Measurements from ENCODE around the gene ZSWIM5.
"Not testable (repeated sequence)": the region's sequence is repeated elsewhere in the genome, so short reads cannot be mapped to it uniquely, and the experiment has no call there.

The ZSWIM5 gene

DNA sequence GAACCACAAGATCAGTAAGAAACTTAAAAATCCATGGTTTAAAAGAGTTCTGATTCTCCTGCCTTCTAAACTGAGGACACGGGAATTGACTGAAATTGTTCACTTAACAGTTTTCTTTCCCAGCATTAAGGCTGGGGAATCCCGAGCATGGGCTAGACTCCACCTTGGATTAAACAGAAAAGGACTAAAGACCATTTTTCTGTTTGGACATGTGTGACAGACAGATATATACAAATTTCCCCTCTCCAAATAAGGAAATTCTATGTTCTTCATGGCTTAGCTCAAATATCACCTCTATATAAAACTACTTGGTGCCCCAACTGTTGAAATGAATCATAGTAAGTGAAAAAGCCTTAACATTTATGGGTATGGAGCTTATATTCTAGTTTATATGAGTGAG is 109.3 kb downstream of the ZSWIM5 start:
- no peak for DNase-seq
- Histone ChIP-seq H3K79me1 (ENCODE audit: low read length) (no peaks in the 10 kb centered on the region), H2BK5ac (ENCODE audit: low read length) (no peak overlapping the region), H3K27me3 (ENCODE audit: insufficient read depth, low read length, poor library complexity) (no peaks in the 10 kb centered on the region), H2AK5ac (ENCODE audit: low read length) (no peak overlapping the region), H3K9ac (ENCODE audit: low read length) (no peak overlapping the region), H3K56ac (ENCODE audit: low read length) (no peak overlapping the region), H3K36me3 (ENCODE audit: control insufficient read depth, insufficient read depth, low read length) (no peaks in the 10 kb centered on the region), H3K23ac (ENCODE audit: low read length) (no peak overlapping the region), H3K79me2 (ENCODE audit: control insufficient read depth, insufficient read depth, low read length) (no peaks in the 10 kb centered on the region), H3K18ac (ENCODE audit: low read length) (no peak overlapping the region), H2BK120ac (ENCODE audit: low read depth, low read length) (no peak overlapping the region), H3K27ac (ENCODE audit: low read depth, low read length) (no peak overlapping the region), H3K4me1 (ENCODE audit: control insufficient read depth, low read depth, low read length) (no peaks in the 10 kb centered on the region), H3K4me2 (ENCODE audit: low read length) (no peak overlapping the region), H3K4me3 (ENCODE audit: low read length) (no peak overlapping the region), H4K5ac (ENCODE audit: low read length) (no peak overlapping the region), H3K4ac (ENCODE audit: low read depth, low read length) (no peak overlapping the region), H4K8ac (ENCODE audit: low read depth, low read length) (no peak overlapping the region), H2BK15ac (replicated peaks; ENCODE audit: low read depth) (no peak overlapping the region)
- WGBS (ENCODE audit: extremely low coverage, insufficient coverage, low lambda C conversion rate): no CpG with 5 or more reads among the region's 2 CpGs

DNA sequence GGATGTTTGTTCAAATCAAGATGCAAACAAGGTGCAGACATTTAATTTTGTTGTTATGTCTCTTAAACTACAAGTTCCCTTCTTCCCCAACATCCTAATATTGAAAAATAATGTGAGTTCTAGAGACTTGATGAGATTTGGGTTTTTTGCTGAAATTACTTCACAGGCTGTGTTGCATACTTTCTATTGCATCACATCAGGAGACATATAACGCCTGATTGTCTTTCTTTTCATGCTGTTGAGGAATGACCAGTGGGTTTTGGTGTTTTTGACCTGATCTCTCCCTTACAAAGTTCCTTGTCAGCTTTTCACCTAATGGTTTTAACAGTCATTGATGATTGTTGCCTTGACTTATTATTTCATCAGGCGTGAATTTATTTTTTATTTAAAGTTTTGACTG is 111.0 kb downstream of the ZSWIM5 start:
- no peak overlapping the region for H3K4me3 ChIP-seq (ENCODE audit: low read length)
- H3K23ac ChIP-seq (ENCODE audit: low read length): no peak overlapping the region
- H3K36me3 ChIP-seq (ENCODE audit: control insufficient read depth, insufficient read depth, low read length): no peaks in the 10 kb centered on the region
- no peak overlapping the region for H2AK5ac ChIP-seq (ENCODE audit: low read length)
- H3K27me3 ChIP-seq (ENCODE audit: insufficient read depth, low read length, poor library complexity): no peaks in the 10 kb centered on the region
- no peak overlapping the region for H2BK5ac ChIP-seq (ENCODE audit: low read length)
- H3K79me1 ChIP-seq (ENCODE audit: low read length): no peaks in the 10 kb centered on the region
- no peak overlapping the region for H4K5ac ChIP-seq (ENCODE audit: low read length)
- no peak overlapping the region for H3K18ac ChIP-seq (ENCODE audit: low read length)
- H2BK120ac ChIP-seq (ENCODE audit: low read depth, low read length): no peak overlapping the region
- no peak overlapping the region for H3K27ac ChIP-seq (ENCODE audit: low read depth, low read length)
- no peak overlapping the region for H3K9ac ChIP-seq (ENCODE audit: low read length)
- DNase-seq: no peak
- no peak overlapping the region for H3K4me2 ChIP-seq (ENCODE audit: low read length)
- H3K4ac ChIP-seq (ENCODE audit: low read depth, low read length): no peak overlapping the region
- WGBS (ENCODE audit: extremely low coverage, insufficient coverage, low lambda C conversion rate): no CpG with 5 or more reads among the region's 2 CpGs
- no peaks in the 10 kb centered on the region for H3K4me1 ChIP-seq (ENCODE audit: control insufficient read depth, low read depth, low read length)
- no peak overlapping the region for H2BK15ac ChIP-seq (replicated peaks; ENCODE audit: low read depth)
- H4K8ac ChIP-seq (ENCODE audit: low read depth, low read length): no peak overlapping the region
- no peaks in the 10 kb centered on the region for H3K79me2 ChIP-seq (ENCODE audit: control insufficient read depth, insufficient read depth, low read length)
- H3K56ac ChIP-seq (ENCODE audit: low read length): no peak overlapping the region

DNA sequence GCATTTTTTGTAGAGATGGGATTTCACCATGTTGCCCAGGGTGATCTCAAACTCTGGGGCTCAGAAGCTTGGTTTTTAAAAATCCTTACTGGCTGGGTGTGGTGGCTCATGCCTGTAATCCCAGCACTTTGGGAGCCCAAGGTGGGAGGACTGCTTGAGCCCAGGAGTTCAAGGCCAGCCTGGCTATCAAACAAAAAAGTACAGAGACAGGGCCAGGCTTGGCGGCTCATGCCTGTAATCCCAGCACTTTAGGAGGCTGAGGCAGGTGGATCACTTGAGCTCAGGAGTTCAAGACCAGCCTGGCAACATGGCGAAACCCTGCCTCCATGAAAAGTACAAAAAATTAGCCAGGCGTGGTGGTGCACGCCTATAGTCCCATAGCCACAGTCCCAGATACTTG is 112.0 kb downstream of the ZSWIM5 start:
- not testable (repeated sequence) for DNase-seq; H3K4ac ChIP-seq (ENCODE audit: low read depth, low read length); H3K56ac ChIP-seq (ENCODE audit: low read length); H3K27ac ChIP-seq (ENCODE audit: low read depth, low read length); H3K18ac ChIP-seq (ENCODE audit: low read length); H3K36me3 ChIP-seq (ENCODE audit: control insufficient read depth, insufficient read depth, low read length); H4K8ac ChIP-seq (ENCODE audit: low read depth, low read length); H3K4me1 ChIP-seq (ENCODE audit: control insufficient read depth, low read depth, low read length); H2BK5ac ChIP-seq (ENCODE audit: low read length); H3K9ac ChIP-seq (ENCODE audit: low read length); H3K23ac ChIP-seq (ENCODE audit: low read length); H3K4me3 ChIP-seq (ENCODE audit: low read length); H4K5ac ChIP-seq (ENCODE audit: low read length); H3K79me1 ChIP-seq (ENCODE audit: low read length); H3K79me2 ChIP-seq (ENCODE audit: control insufficient read depth, insufficient read depth, low read length); H3K27me3 ChIP-seq (ENCODE audit: insufficient read depth, low read length, poor library complexity); H3K4me2 ChIP-seq (ENCODE audit: low read length); H2BK15ac ChIP-seq (replicated peaks; ENCODE audit: low read depth); H2AK5ac ChIP-seq (ENCODE audit: low read length); H2BK120ac ChIP-seq (ENCODE audit: low read depth, low read length)
- WGBS (ENCODE audit: extremely low coverage, insufficient coverage, low lambda C conversion rate): no CpG with 5 or more reads among the region's 4 CpGs

DNA sequence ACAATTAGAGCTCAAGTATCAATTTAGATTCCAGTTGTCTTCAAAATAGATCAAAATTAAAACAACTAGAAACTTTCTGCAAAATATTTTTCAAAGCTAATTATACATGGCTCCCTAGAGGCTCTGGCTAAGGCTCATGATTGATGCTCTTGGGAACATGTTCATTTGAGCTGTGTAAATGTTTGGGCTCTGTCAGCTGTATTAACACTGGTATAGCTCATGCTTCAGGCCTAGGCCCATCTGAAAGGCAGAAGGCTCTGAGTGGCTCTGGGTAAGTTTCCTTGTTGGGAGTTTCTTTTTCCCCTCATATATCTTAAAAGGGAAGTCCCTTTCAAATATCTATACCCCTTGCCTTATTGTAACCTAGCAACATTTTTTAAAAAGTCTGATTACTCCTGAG is 113.1 kb downstream of the ZSWIM5 start:
- H4K8ac ChIP-seq (ENCODE audit: low read depth, low read length): no peak overlapping the region
- H2BK5ac ChIP-seq (ENCODE audit: low read length): no peak overlapping the region
- no peak overlapping the region for H4K5ac ChIP-seq (ENCODE audit: low read length)
- no peak overlapping the region for H2BK120ac ChIP-seq (ENCODE audit: low read depth, low read length)
- H3K4me3 ChIP-seq (ENCODE audit: low read length): no peak overlapping the region
- no peak overlapping the region for H3K56ac ChIP-seq (ENCODE audit: low read length)
- H3K79me2 ChIP-seq (ENCODE audit: control insufficient read depth, insufficient read depth, low read length): no peaks in the 10 kb centered on the region
- H3K4me2 ChIP-seq (ENCODE audit: low read length): no peak overlapping the region
- no peak overlapping the region for H2AK5ac ChIP-seq (ENCODE audit: low read length)
- H3K4me1 ChIP-seq (ENCODE audit: control insufficient read depth, low read depth, low read length): no peaks in the 10 kb centered on the region
- H3K36me3 ChIP-seq (ENCODE audit: control insufficient read depth, insufficient read depth, low read length): no peaks in the 10 kb centered on the region
- H3K79me1 ChIP-seq (ENCODE audit: low read length): no peaks in the 10 kb centered on the region
- no peak for DNase-seq
- no peak overlapping the region for H3K4ac ChIP-seq (ENCODE audit: low read depth, low read length)
- H3K27me3 ChIP-seq (ENCODE audit: insufficient read depth, low read length, poor library complexity): no peaks in the 10 kb centered on the region
- no peak overlapping the region for H3K9ac ChIP-seq (ENCODE audit: low read length)
- H2BK15ac ChIP-seq (replicated peaks; ENCODE audit: low read depth): no peak overlapping the region
- H3K23ac ChIP-seq (ENCODE audit: low read length): no peak overlapping the region
- no peak overlapping the region for H3K27ac ChIP-seq (ENCODE audit: low read depth, low read length)
- no peak overlapping the region for H3K18ac ChIP-seq (ENCODE audit: low read length)

DNA sequence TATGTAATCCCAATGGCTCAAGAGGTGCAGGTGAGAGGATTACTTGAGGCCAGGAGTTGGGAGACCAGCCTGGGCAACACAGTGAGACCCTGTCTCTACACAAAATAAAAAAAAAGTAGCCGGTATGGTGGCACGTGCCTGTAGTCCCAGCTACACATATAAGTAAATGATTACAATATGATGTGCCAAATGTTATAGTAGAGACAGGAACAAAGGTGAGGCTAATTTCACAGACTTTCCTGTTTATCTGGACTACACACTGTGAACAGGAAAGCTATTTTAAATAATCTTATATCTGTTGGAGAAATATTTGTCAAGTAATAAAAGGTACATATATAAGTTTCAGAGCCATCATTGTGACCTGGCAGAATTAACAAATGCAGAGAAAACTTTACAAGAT is 116.7 kb downstream of the ZSWIM5 start:
- H2BK5ac ChIP-seq (ENCODE audit: low read length): no peak overlapping the region
- no peak overlapping the region for H3K4me2 ChIP-seq (ENCODE audit: low read length)
- no peak for DNase-seq
- H4K8ac ChIP-seq (ENCODE audit: low read depth, low read length): no peak overlapping the region
- H3K18ac ChIP-seq (ENCODE audit: low read length): no peak overlapping the region
- H2BK15ac ChIP-seq (replicated peaks; ENCODE audit: low read depth): no peak overlapping the region
- H3K23ac ChIP-seq (ENCODE audit: low read length): no peak overlapping the region
- H3K27ac ChIP-seq (ENCODE audit: low read depth, low read length): no peak overlapping the region
- no peak overlapping the region for H4K5ac ChIP-seq (ENCODE audit: low read length)
- no peaks in the 10 kb centered on the region for H3K27me3 ChIP-seq (ENCODE audit: insufficient read depth, low read length, poor library complexity)
- no peaks in the 10 kb centered on the region for H3K4me1 ChIP-seq (ENCODE audit: control insufficient read depth, low read depth, low read length)
- no peaks in the 10 kb centered on the region for H3K79me1 ChIP-seq (ENCODE audit: low read length)
- H3K4me3 ChIP-seq (ENCODE audit: low read length): no peak overlapping the region
- H2BK120ac ChIP-seq (ENCODE audit: low read depth, low read length): no peak overlapping the region
- no CpG with 5 or more reads among the region's 2 CpGs for WGBS (ENCODE audit: extremely low coverage, insufficient coverage, low lambda C conversion rate)
- no peak overlapping the region for H3K56ac ChIP-seq (ENCODE audit: low read length)
- H3K79me2 ChIP-seq (ENCODE audit: control insufficient read depth, insufficient read depth, low read length): no peaks in the 10 kb centered on the region
- H3K36me3 ChIP-seq (ENCODE audit: control insufficient read depth, insufficient read depth, low read length): no peaks in the 10 kb centered on the region
- H3K4ac ChIP-seq (ENCODE audit: low read depth, low read length): no peak overlapping the region
- no peak overlapping the region for H3K9ac ChIP-seq (ENCODE audit: low read length)
- H2AK5ac ChIP-seq (ENCODE audit: low read length): no peak overlapping the region

DNA sequence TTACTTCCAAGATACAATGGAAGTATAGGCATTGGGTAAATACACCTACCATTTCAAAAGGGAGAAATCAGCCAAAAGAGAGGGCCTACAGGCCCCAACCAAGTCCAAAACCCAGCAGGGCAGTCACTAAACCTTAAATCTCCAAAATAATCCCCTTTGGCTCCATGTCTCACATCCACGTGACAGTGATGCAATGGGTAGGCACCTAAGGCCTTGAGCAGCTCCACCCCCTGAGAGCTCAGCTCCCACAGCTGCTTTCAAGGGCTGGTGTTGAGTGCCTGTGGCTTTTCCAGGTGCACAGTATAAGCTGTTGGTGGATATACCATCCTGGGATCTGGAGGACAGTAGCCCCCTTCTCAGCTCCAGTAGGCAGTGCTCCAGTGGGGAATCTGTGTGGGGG is 121.8 kb downstream of the ZSWIM5 start:
- Histone ChIP-seq H3K4me2 (ENCODE audit: low read length) (no peak overlapping the region), H3K27me3 (ENCODE audit: insufficient read depth, low read length, poor library complexity) (no peaks in the 10 kb centered on the region), H3K56ac (ENCODE audit: low read length) (no peak overlapping the region), H3K27ac (ENCODE audit: low read depth, low read length) (no peak overlapping the region), H2BK15ac (replicated peaks; ENCODE audit: low read depth) (no peak overlapping the region), H3K18ac (ENCODE audit: low read length) (no peak overlapping the region), H2AK5ac (ENCODE audit: low read length) (no peak overlapping the region), H4K5ac (ENCODE audit: low read length) (no peak overlapping the region), H3K23ac (ENCODE audit: low read length) (no peak overlapping the region), H3K9ac (ENCODE audit: low read length) (no peak overlapping the region), H3K4ac (ENCODE audit: low read depth, low read length) (no peak overlapping the region), H3K79me2 (ENCODE audit: control insufficient read depth, insufficient read depth, low read length) (no peaks in the 10 kb centered on the region), H4K8ac (ENCODE audit: low read depth, low read length) (no peak overlapping the region), H2BK5ac (ENCODE audit: low read length) (no peak overlapping the region), H3K79me1 (ENCODE audit: low read length) (no peaks in the 10 kb centered on the region), H3K4me3 (ENCODE audit: low read length) (no peak overlapping the region), H2BK120ac (ENCODE audit: low read depth, low read length) (no peak overlapping the region), H3K36me3 (ENCODE audit: control insufficient read depth, insufficient read depth, low read length) (no peaks in the 10 kb centered on the region), H3K4me1 (ENCODE audit: control insufficient read depth, low read depth, low read length) (no peaks in the 10 kb centered on the region)
- no peak for DNase-seq
- WGBS (ENCODE audit: extremely low coverage, insufficient coverage, low lambda C conversion rate): no CpG with 5 or more reads among the region's 1 CpG
